ENCODE data around the gene RBM28.

DNA sequence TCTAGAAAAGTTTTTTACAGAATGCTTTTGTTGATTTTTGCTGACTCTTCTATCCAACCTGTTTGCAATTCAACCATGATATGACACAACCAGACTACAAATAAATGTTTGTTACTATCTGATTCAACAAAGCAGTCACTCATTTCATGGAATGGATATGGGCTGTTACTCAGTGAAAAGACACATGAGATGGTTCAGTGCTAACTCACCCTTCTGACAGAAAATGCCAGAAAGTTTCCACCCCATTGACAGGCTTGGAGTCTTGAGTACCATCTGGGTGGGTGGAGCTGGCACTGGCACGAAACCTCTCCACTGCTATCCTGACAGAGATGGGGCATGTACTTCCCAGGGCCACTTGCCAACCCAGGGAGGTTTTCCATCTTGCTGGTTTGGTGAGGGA, 39.5 kb downstream of the RBM28 start:
- TF ChIP-seq GATA3 (IDR thresholded peaks at IDR 0.05; ENCODE audit: low read depth, low read length) (no peak), GATA2 (IDR thresholded peaks at IDR 0.05; ENCODE audit: low read depth, low read length) (no peak)

Data from SH-SY5Y (cell line).